HepG2 (cell line): ENCODE results near the gene GDNF. TPM values are rescaled to one million over a fixed set of nuclear protein-coding genes. Genes with fewer than 3 reads are reported as not detected.

Experiments
- ATAC-seq: fragments of 200-7000 bp; cut with Tn5 transposase; 3 replicates; pipeline ENCODE4 v1.9.1; 2020; ENCODE audit warnings: mild to moderate bottlenecking, moderate library complexity
- Bru-seq: library from RNA; stranded (reverse); fragments of 400-500 nt; gene quantifications from one replicate; lab custom pipeline; 2021; lab: Mats Ljungman, UMichigan
- BruChase-seq, 2 experiments: library from RNA; stranded (reverse); fragments of 400-500 nt; gene quantifications; one replicate each; lab custom pipeline; 2021; lab: Mats Ljungman, UMichigan
- BruUV-seq: library from RNA; stranded (reverse); fragments of 400-500 nt; replicated peaks from 2 replicates; lab custom pipeline; 2021; lab: Mats Ljungman, UMichigan
- CTCF ChIA-PET: fragments of 300-600 bp; formaldehyde crosslinking; extraction: SDS; loops from one replicate; lab custom pipeline; 2021; ENCODE audit warnings: low total read pairs, inconsistent platforms, low intra/inter-chr PET ratio; lab: Yijun Ruan, JAX
- POLR2A ChIA-PET: fragments of 350-600 bp; sonication (Branson Sonifier 250); formaldehyde crosslinking; loops from one replicate; lab custom pipeline; 2020; ENCODE audit warnings: antibody characterized with exemption, inconsistent platforms; lab: Yijun Ruan, JAX
- DNase-seq: peaks from one replicate; pipeline ENCODE4 v3.0.0-alpha.2; 2015; ENCODE audit warnings: low spot score
- FAIRE-seq: peaks from 3 replicates; lab custom pipeline; 2011; peaks lifted over from hg19 to GRCh38; lab: Jason Lieb, UNC
- H2AFZ ChIP-seq: one replicate; pipeline ENCODE4 v1.6.1; 2011; ENCODE audit warnings: low read length, inconsistent platforms
- H3K27ac ChIP-seq: fragments of 300-600 bp; 3 replicates; pipeline ENCODE4 v1.8.0; 2011; ENCODE audit warnings: mixed run types, mild to moderate bottlenecking, mixed read lengths, low read length, inconsistent platforms; ENCODE audit not compliant: insufficient read depth; ENCODE audit errors: extremely low read length
- H3K27me3 ChIP-seq, 2 experiments: fragments of 200-600 bp in 1 of 2; 2 replicates in 1 of 2; 3 replicates in 1 of 2; pipeline versions ENCODE4 v1.6.0 to v1.8.0; 2011; ENCODE audit warnings: low read length in 2 of 2, mild to moderate bottlenecking in 2 of 2, moderate library complexity in 2 of 2, inconsistent platforms in 1 of 2; ENCODE audit not compliant: insufficient read depth in 2 of 2, control insufficient read depth in 1 of 2
- H3K36me3 ChIP-seq, 2 experiments: fragments of 200-600 bp in 1 of 2; replicated peaks in 1 of 2; 2 replicates in 1 of 2; 3 replicates in 1 of 2; pipeline versions ENCODE4 v1.5.1 to v1.8.0; 2011; ENCODE audit warnings: low read length in 2 of 2, inconsistent platforms in 1 of 2; ENCODE audit not compliant: insufficient read depth in 2 of 2, control insufficient read depth in 1 of 2
- H3K4me1 ChIP-seq: 2 replicates; pipeline ENCODE4 v1.5.1; 2012; ENCODE audit warnings: low read length, inconsistent platforms; ENCODE audit not compliant: insufficient read depth
- H3K4me2 ChIP-seq: 2 replicates; pipeline ENCODE4 v1.6.0; 2011; ENCODE audit warnings: low read depth, low read length, inconsistent platforms
- H3K4me3 ChIP-seq, 3 experiments: fragments of 200-600 bp in 1 of 3; sonication (generic), shearing (Covaris generic) in 1 of 3; replicated peaks in 1 of 3; 2 replicates each; pipeline ENCODE4 v1.5.1; 2011 to 2016; ENCODE audit warnings: low read length in 3 of 3, inconsistent platforms in 2 of 3, low read depth in 2 of 3, mild to moderate bottlenecking in 2 of 3, control low read depth in 1 of 3, mixed read lengths in 1 of 3; ENCODE audit not compliant: insufficient read depth in 1 of 3
- H3K79me2 ChIP-seq: one replicate; pipeline ENCODE4 v1.6.1; 2011; ENCODE audit warnings: low read length, inconsistent platforms; ENCODE audit not compliant: insufficient read depth
- H3K9ac ChIP-seq: 2 replicates; pipeline ENCODE4 v1.6.0; 2011; ENCODE audit warnings: mild to moderate bottlenecking, low read depth, low read length, inconsistent platforms; ENCODE audit not compliant: insufficient read depth
- H3K9me3 ChIP-seq: 2 replicates; pipeline ENCODE4 v1.5.1; 2012; ENCODE audit warnings: mild to moderate bottlenecking, low read length
- H4K20me1 ChIP-seq: 2 replicates; pipeline ENCODE4 v1.6.0; 2011; ENCODE audit warnings: inconsistent platforms, mild to moderate bottlenecking, low read length, moderate library complexity; ENCODE audit not compliant: insufficient read depth
- BORCS8-MEF2B ChIP-seq: sonication (generic); formaldehyde crosslinking; IDR thresholded peaks from 2 replicates; pipeline ENCODE4 v1.8.0; 2022; ENCODE audit warnings: mild to moderate bottlenecking, missing genetic modification reagents
- CTCF ChIP-seq: sonication (generic); formaldehyde crosslinking; IDR thresholded peaks from 2 replicates; pipeline ENCODE4 v1.5.0; 2020; ENCODE audit warnings: mild to moderate bottlenecking, missing genetic modification reagents, moderate library complexity
- EP300 ChIP-seq, 3 experiments: sonication (generic) in 1 of 3; formaldehyde crosslinking in 1 of 3; IDR thresholded peaks; 2 replicates each; pipeline versions ENCODE4 v1.5.1 to v1.6.1; 2011 to 2020; ENCODE audit warnings: low read depth in 2 of 3, low read length in 2 of 3, borderline replicate concordance in 1 of 3, improper control_type of control experiment in 1 of 3, mild to moderate bottlenecking in 1 of 3, missing genetic modification reagents in 1 of 3, moderate library complexity in 1 of 3
- HDAC6 ChIP-seq: fragments of 200-600 bp; sonication (generic); IDR thresholded peaks from 2 replicates; pipeline ENCODE4 v1.7.0; 2017; ENCODE audit warnings: mild to moderate bottlenecking, antibody characterized with exemption, low read length, low read depth
- HNRNPLL ChIP-seq: fragments of 200-400 bp; formaldehyde crosslinking; IDR thresholded peaks from 2 replicates; pipeline ENCODE4 v1.6.1; 2017; ENCODE audit warnings: mild to moderate bottlenecking, low read depth, low read length; ENCODE audit not compliant: poor library complexity, severe bottlenecking
- KLF9 ChIP-seq: IDR thresholded peaks from 2 replicates; pipeline ENCODE4 v1.6.1; 2016; ENCODE audit warnings: low read depth
- MYC ChIP-seq: sonication (generic); formaldehyde crosslinking; IDR thresholded peaks from 2 replicates; pipeline ENCODE4 v1.9.0; 2021; ENCODE audit warnings: missing genetic modification reagents, borderline replicate concordance
- ZBTB44 ChIP-seq: sonication (generic); formaldehyde crosslinking; IDR thresholded peaks from 2 replicates; pipeline ENCODE4 v1.4.0; 2020; ENCODE audit warnings: missing genetic modification reagents
- ZNF547 ChIP-seq: sonication (generic); formaldehyde crosslinking; IDR thresholded peaks from 2 replicates; pipeline ENCODE4 v1.5.1; 2020; ENCODE audit warnings: mild to moderate bottlenecking, missing genetic modification reagents
- WGBS: methylation state at CpG from one replicate; pipeline ENCODE4 v1.1.6; 2017; ENCODE audit warnings: low lambda C conversion rate; 5-methylcytosine and 5-hydroxymethylcytosine counted together
- in situ Hi-C: cut with HindIII; loops from 2 replicates; pipeline ENCODE4 v1.10.0; 2017; ENCODE audit warnings: low pct_unique_long_range_greater_than_20kb; ENCODE audit not compliant: extremely low pct_ligation_motif_present
- intact Hi-C: fragments of 100-400 bp; cut with micrococcal nuclease; formaldehyde crosslinking; loops from one replicate; pipeline ENCODE4 v1.10.0; 2022; ENCODE audit not compliant: unreplicated experiment
- long read RNA-seq, 2 experiments: library from RNA in 1 of 2; library from polyadenylated mRNA in 1 of 2; stranded (forward) in 1 of 2; unstranded in 1 of 2; transcript quantifications; one replicate each; pipeline ENCODE4 v2.0.0, GENCODE V29; 2019 to 2022
- polyA minus RNA-seq, 3 experiments: library from RNA; depleted of rRNA, polyadenylated mRNA; stranded (reverse); fragments of >200 nt; gene quantifications; 2 replicates each; pipeline ENCODE4 v1.2.3, GENCODE V29; 2011; ENCODE audit warnings: low replicate concordance in 1 of 3
- polyA plus RNA-seq, 8 experiments: library from polyadenylated mRNA; depleted of rRNA in 3 of 8; stranded (reverse) in 7 of 8; unstranded in 1 of 8; fragments of >200 nt; fragmentation: Illumina TruSeq in 4 of 8; extraction: Trizol in 4 of 8; gene quantifications; 2 replicates each; pipeline versions ENCODE4 v1.2.1 to v1.2.3, GENCODE V29; 2011 to 2016; ENCODE audit warnings: low read depth in 4 of 8, missing spikeins in 1 of 8, mixed read lengths in 1 of 8; ENCODE audit not compliant: insufficient read depth in 1 of 8
- total RNA-seq, 5 experiments: library from RNA; depleted of rRNA; stranded (reverse); fragments of >200 nt; fragmentation: Illumina TruSeq; extraction: Trizol; gene quantifications; 2 replicates each; pipeline ENCODE4 v1.2.3, GENCODE V29; 2016; ENCODE audit warnings: low read depth in 1 of 5
- TF ChIP-seq, protein P1 (sequence below): sonication (generic); formaldehyde crosslinking; IDR thresholded peaks from 2 replicates; pipeline ENCODE4 v1.4.0; 2020; ENCODE audit warnings: mild to moderate bottlenecking, missing genetic modification reagents

GDNF gene
- 0.20 and 0.46 TPM in 2 replicates for total RNA-seq (2016; rRNA removed; fragmentation: Illumina TruSeq; extraction: Trizol)
- total RNA-seq (2016; cell fraction: cytosol; rRNA removed; fragmentation: Illumina TruSeq; extraction: Trizol; ENCODE audit: low read depth): 0.10 TPM in 1 of 2 replicates, not detected in the other
- 0.19 and 0.56 TPM in 2 replicates for total RNA-seq (2016; cell fraction: insoluble cytoplasmic fraction; rRNA removed; fragmentation: Illumina TruSeq; extraction: Trizol)
- total RNA-seq (2016; cell fraction: membrane; rRNA removed; fragmentation: Illumina TruSeq; extraction: Trizol): 0.10 and 0.25 TPM in 2 replicates
- total RNA-seq (2016; cell fraction: nucleus; rRNA removed; fragmentation: Illumina TruSeq; extraction: Trizol): 0.56 and 1.2 TPM in 2 replicates
- polyA plus RNA-seq (2011; rRNA removed): 0.17 and 0.24 TPM in 2 replicates
- polyA plus RNA-seq (2011; cell fraction: cytosol; rRNA removed): 0.05 and 0.17 TPM in 2 replicates
- polyA plus RNA-seq (2011; cell fraction: nucleus; rRNA removed): 0.29 and 0.45 TPM in 2 replicates
- 0.08 and 0.44 TPM in 2 replicates for polyA plus RNA-seq (2012)
- polyA plus RNA-seq (2016; cell fraction: cytosol; fragmentation: Illumina TruSeq; extraction: Trizol; ENCODE audit: low read depth): 0.05 and 0.06 TPM in 2 replicates
- polyA plus RNA-seq (2016; cell fraction: insoluble cytoplasmic fraction; fragmentation: Illumina TruSeq; extraction: Trizol; ENCODE audit: low read depth): 0.14 and 0.35 TPM in 2 replicates
- 0.16 and 0.28 TPM in 2 replicates for polyA plus RNA-seq (2016; cell fraction: membrane; fragmentation: Illumina TruSeq; extraction: Trizol; ENCODE audit: low read depth)
- polyA plus RNA-seq (2016; cell fraction: nucleus; fragmentation: Illumina TruSeq; extraction: Trizol; ENCODE audit: insufficient read depth, low read depth): 1.2 and 1.3 TPM in 2 replicates
- 0.16 TPM in 1 of 2 replicates, not detected in the other for polyA minus RNA-seq (2011; rRNA and poly(A)+ RNA removed; ENCODE audit: low replicate concordance)
- polyA minus RNA-seq (2011; cell fraction: cytosol; rRNA and poly(A)+ RNA removed): 0.18 and 0.30 TPM in 2 replicates
- 0.39 and 0.75 TPM in 2 replicates for polyA minus RNA-seq (2011; cell fraction: nucleus; rRNA and poly(A)+ RNA removed)
- Bru-seq, nascent RNA: percentile 67 among the genes with signal in this experiment
- BruChase-seq, experiment 1, labeled RNA remaining after a 6-hour chase: percentile 41 among the genes with signal in this experiment
- percentile 45 among the genes with signal in this experiment for BruChase-seq, experiment 2, labeled RNA remaining after a 2-hour chase
- long read RNA-seq, experiment 1, partial matches to known transcripts: 0 of 1 reads
- long read RNA-seq, experiment 1, other reads (novel, unspliced or antisense): 1 of 1 reads
- long read RNA-seq, experiment 2, partial matches to known transcripts: 0 of 6 reads
- long read RNA-seq, experiment 2, other reads (novel, unspliced or antisense): 5 of 6 reads

DNA sequence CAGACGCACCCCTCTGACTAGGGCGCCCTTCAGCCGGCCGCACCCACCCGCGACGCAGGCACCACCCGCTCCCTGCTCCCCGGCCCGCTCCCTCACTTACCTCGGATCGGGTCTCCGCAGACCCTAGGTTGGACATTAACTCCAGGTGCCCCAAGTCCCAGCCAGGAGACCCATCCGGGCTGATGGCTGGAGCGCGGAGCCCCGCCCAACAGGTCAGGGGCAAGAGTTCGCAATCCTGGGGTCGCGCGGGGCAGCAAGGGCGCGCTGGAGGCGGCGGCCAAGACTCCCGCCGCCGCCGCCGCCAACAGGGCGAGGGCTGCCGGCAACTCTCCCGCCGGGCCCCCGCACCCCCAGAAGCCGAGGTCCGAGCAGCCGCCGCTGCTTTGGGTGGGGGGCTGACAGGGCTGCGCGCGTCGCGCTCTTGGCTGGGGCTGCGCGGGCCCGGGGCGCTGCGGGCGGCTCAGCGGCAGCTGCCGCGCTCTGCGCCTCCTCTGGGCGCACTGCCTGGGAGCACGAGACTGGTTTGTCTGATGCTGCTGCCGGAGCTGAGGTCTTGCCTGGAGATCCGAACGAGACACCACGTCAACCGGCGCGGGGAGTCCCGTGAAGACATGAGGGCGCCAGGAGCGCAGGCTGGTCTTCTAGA lies at the start of gene GDNF:
Gene GDNF, minus strand, starts transcription at position 635 of the 646 bp plus-strand sequence. CDS start 5,245 bp downstream, outside the sequence.
- in situ Hi-C loops: loop anchor here (5.0 kb wide), 1 partner anchor 353 kb away; no protein-coding TSS in a partner anchor
- H3K27ac ChIP-seq: no peak within 1 kb of the TSS
- no peaks in the 10 kb centered on the region for H3K36me3 ChIP-seq
- no peak within 1 kb of the TSS for H3K9ac ChIP-seq
- peaks cover 20% of the 10 kb centered on the region for H3K4me1 ChIP-seq
- BruUV-seq: no TSS peak
- intact Hi-C loops: loop anchor here (5.0 kb wide), 1 partner anchor 353 kb away; no protein-coding TSS in a partner anchor
- H3K4me2 ChIP-seq: peak within 1 kb of the TSS; percentile 80
- H4K20me1 ChIP-seq: no peaks in the 10 kb centered on the region
- H3K4me3 ChIP-seq: peak within 1 kb of the TSS; percentile 34 to 64 (median 54); a peak in 5 of 6 replicates
- no peak within 1 kb of the TSS for H2AFZ ChIP-seq
- FAIRE-seq (no peak), DNase-seq (peak; percentile 35), ATAC-seq (peak; percentile 91)
- CTCF ChIA-PET: interaction anchor here (2.2 kb wide), 1 partner anchor 353 kb away, joined by 6 read pairs; no protein-coding TSS in a partner anchor
- WGBS: 50% methylated on average over 19 of the region's 66 CpGs
- H3K27me3 ChIP-seq: peaks cover 6 to 60% of the 10 kb centered on the region in 2 experiments
- no peaks in the 10 kb centered on the region for H3K9me3 ChIP-seq
- H3K79me2 ChIP-seq: no peaks in the 10 kb centered on the region
- POLR2A ChIA-PET: no interaction called here
- TF ChIP-seq ZBTB44 (CRISPR knock-in tag): no peak
- TF ChIP-seq, protein P1, sequence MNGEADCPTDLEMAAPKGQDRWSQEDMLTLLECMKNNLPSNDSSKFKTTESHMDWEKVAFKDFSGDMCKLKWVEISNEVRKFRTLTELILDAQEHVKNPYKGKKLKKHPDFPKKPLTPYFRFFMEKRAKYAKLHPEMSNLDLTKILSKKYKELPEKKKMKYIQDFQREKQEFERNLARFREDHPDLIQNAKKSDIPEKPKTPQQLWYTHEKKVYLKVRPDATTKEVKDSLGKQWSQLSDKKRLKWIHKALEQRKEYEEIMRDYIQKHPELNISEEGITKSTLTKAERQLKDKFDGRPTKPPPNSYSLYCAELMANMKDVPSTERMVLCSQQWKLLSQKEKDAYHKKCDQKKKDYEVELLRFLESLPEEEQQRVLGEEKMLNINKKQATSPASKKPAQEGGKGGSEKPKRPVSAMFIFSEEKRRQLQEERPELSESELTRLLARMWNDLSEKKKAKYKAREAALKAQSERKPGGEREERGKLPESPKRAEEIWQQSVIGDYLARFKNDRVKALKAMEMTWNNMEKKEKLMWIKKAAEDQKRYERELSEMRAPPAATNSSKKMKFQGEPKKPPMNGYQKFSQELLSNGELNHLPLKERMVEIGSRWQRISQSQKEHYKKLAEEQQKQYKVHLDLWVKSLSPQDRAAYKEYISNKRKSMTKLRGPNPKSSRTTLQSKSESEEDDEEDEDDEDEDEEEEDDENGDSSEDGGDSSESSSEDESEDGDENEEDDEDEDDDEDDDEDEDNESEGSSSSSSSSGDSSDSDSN (CRISPR knock-in tag): peak; percentile 1; the same call in 1 of the 2 replicates
- 0 out of 2 replicates have a peak, but pooled peaks have one; percentile 3 for TF ChIP-seq MYC
- TF ChIP-seq HNRNPLL: peak; percentile 4
- 0 out of 2 replicates have a peak, but pooled peaks have one; percentile 5 for TF ChIP-seq BORCS8-MEF2B (CRISPR knock-in tag)
- no peak for TF ChIP-seq HDAC6
- TF ChIP-seq KLF9: no peak
- 0 out of 2 replicates have a peak, but pooled peaks have one; percentile 1 for TF ChIP-seq CTCF (CRISPR knock-in tag)
- TF ChIP-seq ZNF547 (CRISPR knock-in tag): no peak
- TF ChIP-seq EP300 (IDR thresholded peaks at IDR 0.05; ENCODE audit: low read depth in 2 of 2, low read length in 2 of 2): no peak
- TF ChIP-seq EP300 (CRISPR knock-in tag; IDR thresholded peaks at IDR 0.05; ENCODE audit: borderline replicate concordance): no peak
